Lung (tissue), 12 donors: ENCODE data around the gene ADCY2. TPM values are rescaled to one million over a fixed set of nuclear protein-coding genes. Genes with fewer than 3 reads are reported as not detected.

Experiments
- ATAC-seq: fragments of 200-7000 bp; cut with Tn5 transposase; one replicate; pipeline ENCODE4 v1.9.1; 2020; ENCODE audit warnings: moderate number of reproducible peaks; ENCODE audit not compliant: insufficient read depth, low FRiP score
- DNase-seq, 3 donors: peaks; one replicate each; pipeline ENCODE4 v3.0.0-alpha.2; 2013 to 2017
- H3K27ac ChIP-seq, 2 donors: one replicate each; pipeline ENCODE4 v1.5.1; 2013; ENCODE audit warnings: mild to moderate bottlenecking in 2 of 2, moderate library complexity in 2 of 2, control low read depth in 1 of 2, inconsistent platforms in 1 of 2, low read depth in 1 of 2, low read length in 1 of 2
- H3K27me3 ChIP-seq, 3 donors: one replicate each; pipeline ENCODE4 v1.5.1; 2013; ENCODE audit warnings: low read length in 2 of 3; ENCODE audit not compliant: control insufficient read depth in 3 of 3, insufficient read depth in 3 of 3
- H3K36me3 ChIP-seq, 4 donors: one replicate each; pipeline ENCODE4 v1.5.1; 2013; ENCODE audit warnings: low read length in 4 of 4, mild to moderate bottlenecking in 1 of 4, moderate library complexity in 1 of 4; ENCODE audit not compliant: control insufficient read depth in 4 of 4, insufficient read depth in 4 of 4
- H3K4me1 ChIP-seq, 5 donors: one replicate each; pipeline ENCODE4 v1.5.1; 2013; ENCODE audit warnings: low read length in 5 of 5, mild to moderate bottlenecking in 2 of 5, moderate library complexity in 1 of 5; ENCODE audit not compliant: control insufficient read depth in 5 of 5, insufficient read depth in 5 of 5
- H3K4me3 ChIP-seq: one replicate; pipeline ENCODE4 v1.5.1; 2013; ENCODE audit warnings: mild to moderate bottlenecking, control low read depth, moderate library complexity
- H3K9ac ChIP-seq, 2 donors: one replicate each; pipeline ENCODE4 v1.5.1; 2013; ENCODE audit warnings: low read length in 2 of 2, control low read depth in 1 of 2; ENCODE audit not compliant: insufficient read depth in 1 of 2
- H3K9me3 ChIP-seq, 4 donors: one replicate each; pipeline ENCODE4 v1.5.1; 2013; ENCODE audit warnings: low read length in 3 of 4, mild to moderate bottlenecking in 1 of 4, moderate library complexity in 1 of 4; ENCODE audit not compliant: control insufficient read depth in 4 of 4, insufficient read depth in 3 of 4
- whole genome bisulfite sequencing, 2 donors: extraction: QIAGEN DNeasy Blood & Tissue Kit; methylation state at CpG; one replicate each; pipeline ENCODE4 v1.1.7; 2013; 5-methylcytosine and 5-hydroxymethylcytosine counted together
- polyA plus RNA-seq, 2 donors: library from polyadenylated mRNA; stranded (reverse); fragments of 200-250 nt; gene quantifications; one replicate each; pipeline ENCODE4 v1.2.1, GENCODE V29; 2013
- total RNA-seq, 2 donors: library from RNA; depleted of rRNA in 1 of 2; stranded (reverse); fragments of >200 nt in 1 of 2; gene quantifications; one replicate each; pipeline ENCODE4 v1.2.1, GENCODE V29; 2014 to 2021
- TF ChIP-seq, protein P1 (sequence below): IDR thresholded peaks from 2 replicates; pipeline ENCODE4 v1.5.1; 2012; ENCODE audit warnings: mild to moderate bottlenecking; ENCODE audit errors: control extremely low read depth, extremely low read depth
- donor health status: control.
- donor health status: control.
- donor health status: Bipolar disorder and iron deficiency.
- donor health status: healthy.
- donor health status: DM: yes; HTN: yes; CAD: no.

ADCY2 gene
- total and polyA plus RNA-seq, 4 donors, result 0.10 to 3.5 (median 0.84) TPM

DNA sequence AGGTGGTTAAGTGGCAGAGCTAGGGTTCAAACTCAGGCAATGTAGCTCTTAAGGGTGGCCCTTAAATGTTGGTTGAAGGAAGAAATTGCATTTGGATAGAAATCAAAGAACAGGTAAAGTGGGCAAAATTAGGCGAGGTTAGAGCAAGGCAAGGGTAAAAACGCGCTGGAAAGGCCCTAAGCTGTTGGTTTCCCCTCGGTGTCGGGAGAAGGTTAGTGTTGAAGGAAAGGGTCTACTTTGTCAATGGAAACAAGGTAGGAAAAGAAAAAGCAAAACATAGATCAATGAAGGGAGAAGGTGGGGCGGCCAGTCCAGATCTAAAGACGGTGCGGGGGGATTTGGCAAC lies 472.5 kb downstream of the ADCY2 start:
- Histone ChIP-seq H3K27me3 (no peaks in the 10 kb centered on the region), H3K4me1 (peaks cover 0 to 21% (median 9%) of the 10 kb centered on the region in 5 donors), H3K4me3 (peak overlapping the region; percentile 99), H3K9me3 (no peaks in the 10 kb centered on the region), H3K27ac (peak overlapping the region in 1 of 2 donors; percentile 89), H3K9ac (peak overlapping the region in 1 of 2 donors; percentile 66), H3K36me3 (peaks cover 3 to 15% (median 7%) of the 10 kb centered on the region in 4 donors)
- DNase-seq (no peak), ATAC-seq (no peak)
- TF ChIP-seq, protein P1, sequence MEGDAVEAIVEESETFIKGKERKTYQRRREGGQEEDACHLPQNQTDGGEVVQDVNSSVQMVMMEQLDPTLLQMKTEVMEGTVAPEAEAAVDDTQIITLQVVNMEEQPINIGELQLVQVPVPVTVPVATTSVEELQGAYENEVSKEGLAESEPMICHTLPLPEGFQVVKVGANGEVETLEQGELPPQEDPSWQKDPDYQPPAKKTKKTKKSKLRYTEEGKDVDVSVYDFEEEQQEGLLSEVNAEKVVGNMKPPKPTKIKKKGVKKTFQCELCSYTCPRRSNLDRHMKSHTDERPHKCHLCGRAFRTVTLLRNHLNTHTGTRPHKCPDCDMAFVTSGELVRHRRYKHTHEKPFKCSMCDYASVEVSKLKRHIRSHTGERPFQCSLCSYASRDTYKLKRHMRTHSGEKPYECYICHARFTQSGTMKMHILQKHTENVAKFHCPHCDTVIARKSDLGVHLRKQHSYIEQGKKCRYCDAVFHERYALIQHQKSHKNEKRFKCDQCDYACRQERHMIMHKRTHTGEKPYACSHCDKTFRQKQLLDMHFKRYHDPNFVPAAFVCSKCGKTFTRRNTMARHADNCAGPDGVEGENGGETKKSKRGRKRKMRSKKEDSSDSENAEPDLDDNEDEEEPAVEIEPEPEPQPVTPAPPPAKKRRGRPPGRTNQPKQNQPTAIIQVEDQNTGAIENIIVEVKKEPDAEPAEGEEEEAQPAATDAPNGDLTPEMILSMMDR, result no peak
- 0% methylated on average over 8 of the region's 8 CpGs for WGBS, 2 donors

DNA sequence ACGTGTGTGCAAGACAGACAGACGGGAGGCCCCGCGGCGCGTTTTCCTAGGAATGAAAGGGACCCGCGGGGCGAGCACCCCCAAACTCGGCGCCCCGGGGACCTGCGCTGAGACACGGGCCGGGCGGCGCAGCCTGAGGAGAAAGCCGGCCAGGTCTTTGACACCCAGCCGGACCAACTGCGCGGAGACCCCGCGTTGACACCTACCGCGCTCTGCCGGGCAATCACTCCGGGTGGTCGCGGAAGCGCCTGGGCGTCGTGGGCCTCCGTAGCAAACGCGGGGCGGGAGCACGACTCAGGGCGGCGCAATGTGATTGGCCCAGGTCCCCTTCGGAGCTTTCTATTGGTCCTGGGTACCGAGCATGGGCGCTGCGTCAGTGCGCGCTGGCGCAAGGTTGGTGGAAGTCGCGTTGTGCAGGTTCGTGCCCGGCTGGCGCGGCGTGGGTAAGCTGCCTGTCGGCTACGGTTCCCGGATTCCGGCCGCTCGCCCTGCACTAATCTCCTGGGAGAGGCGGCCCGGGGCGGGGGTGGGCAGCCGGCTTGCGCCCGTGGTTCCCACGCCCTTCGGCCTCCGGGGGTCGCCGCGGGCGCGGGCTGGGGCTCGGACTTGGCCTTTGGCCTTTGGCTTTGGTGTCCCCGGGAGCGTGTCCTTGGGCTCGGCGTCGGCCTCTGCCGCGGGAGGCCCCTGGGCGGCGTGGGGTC lies 473.0 kb downstream of the ADCY2 start, which contains the start of the genes FASTKD3 and MTRR:
Gene FASTKD3, minus strand, starts transcription at position 259 of the 701 bp plus-strand sequence. CDS start 948 bp downstream, outside the sequence.
Gene MTRR, plus strand, starts transcription at position 376 of the 701 bp plus-strand sequence. CDS start 1,647 bp downstream, outside the sequence.
- Histone ChIP-seq H3K9me3 (no peaks in the 10 kb centered on the region), H3K4me3 (peak within 1 kb of the TSS; percentile 99), H3K27ac (peak within 1 kb of the TSS; percentile 94 to 96), H3K9ac (peak within 1 kb of the TSS; percentile 57 to 66), H3K36me3 (peaks cover 3 to 13% (median 7%) of the 10 kb centered on the region in 4 donors), H3K4me1 (peaks cover 0 to 21% (median 9%) of the 10 kb centered on the region in 5 donors), H3K27me3 (no peaks in the 10 kb centered on the region)
- TF ChIP-seq, protein P1, result no peak
- DNase-seq (peak; percentile 92 to 96 (median 94)), ATAC-seq (peak; percentile 100)
- 0 to 1% methylated on average over 83 of the region's 83 CpGs for WGBS, 2 donors

GRCh38 chr5:7869474-7870136 lies 473.7 kb downstream of the ADCY2 start:
- H3K9ac ChIP-seq, result peak overlapping the region; percentile 44 to 57
- H3K9me3 ChIP-seq, result no peaks in the 10 kb centered on the region
- no peaks in the 10 kb centered on the region for H3K27me3 ChIP-seq
- peak overlapping the region; percentile 99 for H3K4me3 ChIP-seq
- DNase-seq, result peak in 1 of 3 donors; percentile 10
- H3K27ac ChIP-seq, result peak overlapping the region; percentile 94 to 96
- TF ChIP-seq, protein P1, result no peak
- peak; percentile 32 for ATAC-seq
- H3K36me3 ChIP-seq, result peaks cover 3 to 11% (median 7%) of the 10 kb centered on the region in 4 donors
- 1 to 2% methylated on average over 40 to 41 of the region's 41 CpGs for WGBS, 2 donors
- H3K4me1 ChIP-seq, result peaks cover 0 to 21% (median 9%) of the 10 kb centered on the region in 5 donors
